Endothelial cell of umbilical vein (primary cell): ENCODE measurements around the gene KCNK2. TPM values are rescaled to one million over a fixed set of nuclear protein-coding genes. Genes with fewer than 3 reads are reported as not detected.

Experiments used
- BruUV-seq: library from RNA; stranded (reverse); fragments of 400-500 nt; replicated peaks from 2 replicates; lab custom pipeline; 2021; lab: Mats Ljungman, UMichigan
- CTCF ChIA-PET: fragments of 300-600, 350-600 bp; sonication (Branson Sonifier 250); formaldehyde crosslinking; loops from one replicate; lab custom pipeline; 2021; ENCODE audit warnings: antibody characterized with exemption, inconsistent platforms; lab: Charles Lee
- POLR2A ChIA-PET: fragments of 300-600, 350-600 bp; sonication (Branson Sonifier 250); formaldehyde crosslinking; loops from one replicate; lab custom pipeline; 2021; ENCODE audit warnings: antibody characterized with exemption, inconsistent platforms; lab: Charles Lee
- DNase-seq: peaks from one replicate; pipeline ENCODE4 v3.0.0-alpha.2; 2011; ENCODE audit warnings: low read depth, low spot score
- FAIRE-seq: peaks from 2 replicates; lab custom pipeline; 2011; peaks lifted over from hg19 to GRCh38; lab: Jason Lieb, UNC
- H2AFZ ChIP-seq: 2 replicates; pipeline ENCODE4 v1.6.0; 2012; ENCODE audit warnings: low read depth, low read length, control low read depth, inconsistent platforms
- H3K27ac ChIP-seq: 2 replicates; pipeline ENCODE4 v1.5.1; 2011; ENCODE audit warnings: low read depth, mild to moderate bottlenecking, control low read depth, low read length, moderate library complexity; ENCODE audit not compliant: insufficient read depth
- H3K27me3 ChIP-seq, 2 experiments: 2 replicates each; pipeline versions ENCODE4 v1.6.0 to v1.6.1; 2011; ENCODE audit warnings: low read length in 2 of 2, mixed read lengths in 1 of 2; ENCODE audit not compliant: control insufficient read depth in 2 of 2, insufficient read depth in 2 of 2
- H3K36me3 ChIP-seq, 2 experiments: 2 replicates in 1 of 2; 3 replicates in 1 of 2; pipeline ENCODE4 v1.5.1; 2011; ENCODE audit warnings: low read length in 2 of 2, mild to moderate bottlenecking in 1 of 2, moderate library complexity in 1 of 2; ENCODE audit not compliant: control insufficient read depth in 2 of 2, insufficient read depth in 2 of 2; ENCODE audit errors: extremely low read depth in 1 of 2
- H3K4me1 ChIP-seq: 3 replicates; pipeline ENCODE4 v1.5.1; 2011; ENCODE audit warnings: mild to moderate bottlenecking, low read length; ENCODE audit not compliant: control insufficient read depth, insufficient read depth; ENCODE audit errors: extremely low read depth
- H3K4me2 ChIP-seq: 2 replicates; pipeline ENCODE4 v1.6.1; 2011; ENCODE audit warnings: low read length, control low read depth, mixed read lengths; ENCODE audit not compliant: insufficient read depth
- H3K4me3 ChIP-seq, 3 experiments: fragments of 200-600 bp in 1 of 3; sonication (generic), shearing (Covaris generic) in 1 of 3; replicated peaks in 1 of 3; 2 replicates each; pipeline ENCODE4 v1.5.1; 2011 to 2016; ENCODE audit warnings: control low read depth in 3 of 3, low read length in 3 of 3, mild to moderate bottlenecking in 2 of 3, inconsistent platforms in 1 of 3, low read depth in 1 of 3, moderate library complexity in 1 of 3; ENCODE audit not compliant: insufficient read depth in 1 of 3
- H3K79me2 ChIP-seq: 2 replicates; pipeline ENCODE4 v1.6.0; 2012; ENCODE audit warnings: low read length, inconsistent platforms; ENCODE audit not compliant: control insufficient read depth, insufficient read depth
- H3K9ac ChIP-seq: replicated peaks from 2 replicates; pipeline ENCODE3; 2011; ENCODE audit warnings: low read length, control low read depth; ENCODE audit not compliant: insufficient read depth; ENCODE audit errors: extremely low read depth
- H3K9me1 ChIP-seq: replicated peaks from 3 replicates; pipeline ENCODE4 v1.6.0; 2011; ENCODE audit warnings: mild to moderate bottlenecking, low read length; ENCODE audit not compliant: control insufficient read depth, insufficient read depth; ENCODE audit errors: extremely low read depth
- H3K9me3 ChIP-seq: replicated peaks from 2 replicates; pipeline ENCODE4 v1.5.1; 2012; ENCODE audit warnings: low read length, inconsistent platforms; ENCODE audit not compliant: control insufficient read depth, insufficient read depth
- H4K20me1 ChIP-seq: replicated peaks from 2 replicates; pipeline ENCODE3; 2011; ENCODE audit warnings: mild to moderate bottlenecking, low read length; ENCODE audit not compliant: control insufficient read depth, insufficient read depth; ENCODE audit errors: extremely low read depth
- EZH2 ChIP-seq: IDR thresholded peaks from 2 replicates; pipeline ENCODE4 v1.6.1; 2012; ENCODE audit warnings: borderline replicate concordance, low read depth, mild to moderate bottlenecking, moderate library complexity, low read length, inconsistent platforms; ENCODE audit not compliant: severe bottlenecking
- FOS ChIP-seq: IDR thresholded peaks from 2 replicates; pipeline ENCODE4 v1.6.1; 2011; ENCODE audit warnings: mild to moderate bottlenecking, low read length, moderate library complexity, borderline replicate concordance; ENCODE audit not compliant: insufficient read depth
- GATA2 ChIP-seq: IDR thresholded peaks from 2 replicates; pipeline ENCODE4 v1.7.0; 2011; ENCODE audit warnings: low read depth, mild to moderate bottlenecking, moderate library complexity, mixed read lengths, low read length; ENCODE audit not compliant: insufficient read length, insufficient read depth
- JUN ChIP-seq: IDR thresholded peaks from 2 replicates; pipeline ENCODE4 v1.6.1; 2011; ENCODE audit warnings: borderline replicate concordance, low read depth; ENCODE audit not compliant: insufficient read length, insufficient read depth
- MYC ChIP-seq: IDR thresholded peaks from one replicate; pipeline ENCODE4 v1.6.1; 2011; ENCODE audit warnings: mild to moderate bottlenecking, low read depth, low read length
- POLR2A ChIP-seq: IDR thresholded peaks from 2 replicates; pipeline ENCODE4 v1.6.1; 2012; ENCODE audit warnings: low read depth, mild to moderate bottlenecking, control low read depth, low read length
- POLR2AphosphoS5 ChIP-seq: IDR thresholded peaks from 2 replicates; pipeline ENCODE4 v1.6.1; 2012; ENCODE audit warnings: low read depth, mild to moderate bottlenecking, control low read depth, low read length, moderate library complexity; ENCODE audit not compliant: insufficient read depth
- dilution Hi-C: fragments of 300-500 bp; cut with MboI; formaldehyde crosslinking; loops from one replicate; pipeline ENCODE4 v1.15.0; 2019; ENCODE audit warnings: low sequenced_read_pairs; ENCODE audit not compliant: extremely low pct_ligation_motif_present
- intact Hi-C: fragments of 100-400 bp; cut with micrococcal nuclease; formaldehyde crosslinking; loops from one replicate; pipeline ENCODE4 v1.10.0; 2022
- polyA plus RNA-seq, 4 experiments: library from polyadenylated mRNA; depleted of rRNA in 3 of 4; stranded (reverse) in 3 of 4; unstranded in 1 of 4; fragments of >200 nt; gene quantifications; 2 replicates each; pipeline versions ENCODE4 v1.2.1 to v1.2.3, GENCODE V29; 2011 to 2012; ENCODE audit warnings: missing spikeins in 1 of 4
- total RNA-seq: library from RNA; stranded (reverse); gene quantifications from 2 replicates; pipeline ENCODE4 v1.2.3, GENCODE V29; 2021
- TF ChIP-seq, protein P1 (sequence below): IDR thresholded peaks from 2 replicates; pipeline ENCODE4 v1.6.1; 2011; ENCODE audit not compliant: insufficient read depth, insufficient read length
- TF ChIP-seq, protein P2 (sequence below), 2 donors: IDR thresholded peaks; 1 replicate in 1 of 2; 2 replicates in 1 of 2; pipeline ENCODE4 v1.5.1; 2011; ENCODE audit warnings: low read length in 2 of 2, mild to moderate bottlenecking in 2 of 2, moderate library complexity in 2 of 2, control low read depth in 1 of 2, inconsistent platforms in 1 of 2, low read depth in 1 of 2; ENCODE audit not compliant: insufficient read depth in 1 of 2; ENCODE audit errors: extremely low read depth in 1 of 2

KCNK2 gene
- total and polyA plus RNA-seq, 2 donors (not counting 3 experiments of a cell fraction or from before 2014, with no cell fraction given), result 0.08 to 0.46 TPM

DNA sequence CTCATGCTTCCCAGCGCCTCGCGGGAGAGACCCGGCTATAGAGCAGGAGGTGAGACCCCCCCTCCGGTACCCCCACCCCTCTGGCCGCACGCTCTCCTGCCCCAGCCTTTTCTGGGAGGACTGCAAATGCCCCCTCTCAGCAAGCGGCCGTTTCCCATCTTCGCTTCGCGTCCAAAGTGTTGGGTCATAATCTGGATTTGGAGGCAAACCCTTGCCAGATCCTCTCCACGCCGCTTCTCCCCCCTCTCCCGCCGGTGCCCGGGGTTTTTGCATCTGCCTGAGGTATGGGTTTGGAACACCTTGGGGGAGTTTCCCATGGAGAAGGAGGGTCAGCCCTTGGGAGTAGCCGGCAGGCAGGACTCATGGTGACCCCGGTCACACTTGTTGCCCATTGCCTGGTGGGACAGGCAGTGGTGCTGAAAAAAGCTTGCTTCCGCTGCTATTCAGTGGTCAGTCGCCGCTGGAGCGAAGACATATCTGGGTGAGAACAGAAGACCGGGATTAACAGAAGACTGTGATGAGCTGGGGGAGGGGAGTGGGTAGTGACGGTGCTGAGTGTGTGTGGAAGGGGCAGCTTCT lies 935 bp downstream of the KCNK2 start:
- FAIRE-seq (no peak), DNase-seq (peak; percentile 25)
- Histone ChIP-seq H3K36me3 (no peaks in the 10 kb centered on the region), H3K4me3 (peak overlapping the region in 1 of 3 experiments; percentile 45), H3K4me2 (peak overlapping the region; percentile 37), H3K9ac (no peak overlapping the region), H3K4me1 (peaks cover 13% of the 10 kb centered on the region), H3K9me3 (no peaks in the 10 kb centered on the region), H3K79me2 (no peaks in the 10 kb centered on the region), H3K9me1 (no peaks in the 10 kb centered on the region), H4K20me1 (no peaks in the 10 kb centered on the region), H3K27me3 (peaks cover 26 to 33% of the 10 kb centered on the region in 2 experiments), H2AFZ (peak overlapping the region; percentile 33), H3K27ac (no peak overlapping the region)
- dilution Hi-C loops (no loop called here), intact Hi-C loops (loop anchor here (1.0 kb wide), 1 partner anchor 31 kb away; no protein-coding TSS in a partner anchor)
- no TSS peak for BruUV-seq
- ChIA-PET POLR2A (no interaction called here), CTCF (interaction anchor here (1.0 kb wide), 1 partner anchor 440 kb away, joined by 3 read pairs; no protein-coding TSS in a partner anchor)
- no peak for TF ChIP-seq JUN
- TF ChIP-seq POLR2AphosphoS5, result no peak
- TF ChIP-seq POLR2A, result no peak
- TF ChIP-seq, protein P1, sequence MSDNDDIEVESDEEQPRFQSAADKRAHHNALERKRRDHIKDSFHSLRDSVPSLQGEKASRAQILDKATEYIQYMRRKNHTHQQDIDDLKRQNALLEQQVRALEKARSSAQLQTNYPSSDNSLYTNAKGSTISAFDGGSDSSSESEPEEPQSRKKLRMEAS, result no peak
- TF ChIP-seq GATA2, result no peak
- TF ChIP-seq, protein P2, sequence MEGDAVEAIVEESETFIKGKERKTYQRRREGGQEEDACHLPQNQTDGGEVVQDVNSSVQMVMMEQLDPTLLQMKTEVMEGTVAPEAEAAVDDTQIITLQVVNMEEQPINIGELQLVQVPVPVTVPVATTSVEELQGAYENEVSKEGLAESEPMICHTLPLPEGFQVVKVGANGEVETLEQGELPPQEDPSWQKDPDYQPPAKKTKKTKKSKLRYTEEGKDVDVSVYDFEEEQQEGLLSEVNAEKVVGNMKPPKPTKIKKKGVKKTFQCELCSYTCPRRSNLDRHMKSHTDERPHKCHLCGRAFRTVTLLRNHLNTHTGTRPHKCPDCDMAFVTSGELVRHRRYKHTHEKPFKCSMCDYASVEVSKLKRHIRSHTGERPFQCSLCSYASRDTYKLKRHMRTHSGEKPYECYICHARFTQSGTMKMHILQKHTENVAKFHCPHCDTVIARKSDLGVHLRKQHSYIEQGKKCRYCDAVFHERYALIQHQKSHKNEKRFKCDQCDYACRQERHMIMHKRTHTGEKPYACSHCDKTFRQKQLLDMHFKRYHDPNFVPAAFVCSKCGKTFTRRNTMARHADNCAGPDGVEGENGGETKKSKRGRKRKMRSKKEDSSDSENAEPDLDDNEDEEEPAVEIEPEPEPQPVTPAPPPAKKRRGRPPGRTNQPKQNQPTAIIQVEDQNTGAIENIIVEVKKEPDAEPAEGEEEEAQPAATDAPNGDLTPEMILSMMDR (IDR thresholded peaks at IDR 0.05; ENCODE audit: extremely low read depth in 1 of 2, insufficient read depth in 1 of 2, low read depth in 1 of 2, low read length in 2 of 2), result no peak
- no peak for TF ChIP-seq EZH2
- TF ChIP-seq FOS, result no peak
- no peak for TF ChIP-seq MYC
